ENCODE measurements around the gene KHDC1L.
"Not testable (repeated sequence)": the region's sequence is repeated elsewhere in the genome, so short reads cannot be mapped to it uniquely, and the experiment has no call there.

The KHDC1L gene

DNA sequence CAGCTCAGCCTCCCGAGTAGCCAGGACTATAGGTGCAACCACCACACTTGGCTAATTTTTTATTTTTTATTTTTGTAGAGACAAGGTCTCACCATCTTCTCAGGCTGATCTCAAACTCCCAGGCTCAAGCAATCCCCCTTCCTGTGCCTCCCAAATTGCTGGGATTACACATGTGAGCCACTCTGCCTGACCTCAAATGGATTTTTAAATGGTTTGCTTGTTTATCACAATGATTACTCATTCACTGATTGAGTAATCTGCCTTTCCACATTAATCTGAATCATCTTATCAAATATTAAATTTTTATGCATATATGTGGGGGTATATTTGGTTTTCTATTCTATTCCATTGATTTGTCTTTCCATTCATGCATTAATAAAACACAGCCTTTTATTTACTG, 9.4 kb upstream of the KHDC1L start:
- no peak for TF ChIP-seq POLR2A (IDR thresholded peaks at IDR 0.05; ENCODE audit: low read depth, low read length)
- FAIRE-seq (peak; percentile 89), DNase-seq (ENCODE audit: insufficient read length, low spot score) (no peak)

GRCh38 chr6:73233971-73234370, 8.7 kb upstream of the KHDC1L start:
- not testable (repeated sequence) for DNase-seq (ENCODE audit: insufficient read length, low spot score)
- FAIRE-seq, result peak; percentile 87

DNA sequence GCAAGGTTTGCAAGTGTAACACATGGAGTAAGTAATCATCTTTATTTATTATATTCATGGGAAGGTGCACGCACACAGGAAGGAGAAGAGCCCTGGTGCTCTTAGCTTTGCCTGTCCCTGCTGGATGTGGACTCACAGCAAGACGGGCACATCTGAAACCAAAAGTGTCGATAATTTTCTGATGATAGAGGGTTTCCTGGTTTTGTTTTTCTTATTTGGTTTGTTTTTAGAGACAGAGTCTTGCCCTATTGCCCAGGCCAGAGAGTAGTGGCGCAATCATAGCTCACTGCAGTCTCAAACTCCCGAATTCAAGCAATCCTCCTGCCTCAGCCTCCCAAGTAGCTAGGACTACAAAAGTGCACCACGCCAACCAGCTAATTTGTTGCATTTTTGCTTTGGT, 7.8 kb upstream of the KHDC1L start:
- no peak for FAIRE-seq
- no peak for DNase-seq (ENCODE audit: insufficient read length, low spot score)
- no peak for TF ChIP-seq POLR2A (IDR thresholded peaks at IDR 0.05; ENCODE audit: low read depth, low read length)

GRCh38 chr6:73231986-73232391, 6.7 kb upstream of the KHDC1L start:
- TF ChIP-seq POLR2A (IDR thresholded peaks at IDR 0.05; ENCODE audit: low read depth, low read length), result no peak
- DNase-seq (ENCODE audit: insufficient read length, low spot score), result no peak

DNA sequence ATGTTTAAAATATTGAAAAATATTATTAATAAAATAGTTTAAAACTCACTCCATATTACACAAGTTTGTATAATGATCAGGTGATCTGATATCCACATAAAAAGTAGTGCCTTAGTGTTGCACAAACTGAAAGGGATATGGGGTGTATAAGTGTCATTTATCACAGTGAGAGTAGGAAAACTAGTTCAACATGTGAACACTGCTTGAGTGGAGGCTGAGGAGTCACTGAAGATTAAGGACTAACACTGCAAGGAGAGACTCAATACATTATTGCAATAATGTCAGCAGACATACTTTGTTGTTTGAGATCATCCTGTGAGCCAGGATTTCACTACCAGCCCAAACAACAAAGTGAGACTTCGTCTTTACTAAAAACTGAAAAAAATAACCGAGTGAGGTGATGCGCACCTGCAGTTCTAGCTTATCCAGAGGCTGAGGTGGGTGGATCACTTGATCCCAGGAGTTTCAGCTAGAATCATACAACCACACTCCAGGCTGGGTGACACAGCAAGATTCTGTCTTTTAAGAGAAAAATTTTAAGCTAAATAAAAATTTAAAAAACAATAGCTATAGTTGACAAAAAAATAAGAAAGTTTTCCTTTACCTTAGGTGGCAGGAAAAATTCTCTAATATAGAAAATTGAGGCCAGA, 2.4 kb upstream of the KHDC1L start:
- FAIRE-seq (no peak), DNase-seq (ENCODE audit: insufficient read length, low spot score) (no peak)
- TF ChIP-seq POLR2A (IDR thresholded peaks at IDR 0.05; ENCODE audit: low read depth, low read length), result no peak

More at GRCh38 chr6:73231986-73232391, 6.7 kb upstream of the KHDC1L start:
- no peak for FAIRE-seq

DNA sequence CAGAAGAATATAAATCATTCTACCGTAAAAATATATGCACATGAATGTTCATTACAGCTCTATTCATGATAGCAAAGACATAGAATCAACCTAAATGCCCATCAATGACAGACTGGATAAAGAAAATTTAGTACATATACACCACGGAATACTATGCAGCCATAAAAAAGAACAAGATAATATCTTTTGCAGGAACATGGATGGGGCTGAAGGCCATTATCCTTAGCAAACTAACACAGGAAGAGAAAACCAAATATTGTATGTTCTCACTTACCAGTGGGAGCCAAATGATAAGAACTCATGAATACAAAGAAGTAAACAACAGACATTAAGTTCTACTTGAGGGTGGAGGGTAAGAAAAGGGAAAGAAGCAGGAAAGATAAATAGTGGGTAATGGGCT, 8.4 kb downstream of the KHDC1L start:
- no peak for TF ChIP-seq POLR2A (IDR thresholded peaks at IDR 0.05; ENCODE audit: low read depth, low read length)

DNA sequence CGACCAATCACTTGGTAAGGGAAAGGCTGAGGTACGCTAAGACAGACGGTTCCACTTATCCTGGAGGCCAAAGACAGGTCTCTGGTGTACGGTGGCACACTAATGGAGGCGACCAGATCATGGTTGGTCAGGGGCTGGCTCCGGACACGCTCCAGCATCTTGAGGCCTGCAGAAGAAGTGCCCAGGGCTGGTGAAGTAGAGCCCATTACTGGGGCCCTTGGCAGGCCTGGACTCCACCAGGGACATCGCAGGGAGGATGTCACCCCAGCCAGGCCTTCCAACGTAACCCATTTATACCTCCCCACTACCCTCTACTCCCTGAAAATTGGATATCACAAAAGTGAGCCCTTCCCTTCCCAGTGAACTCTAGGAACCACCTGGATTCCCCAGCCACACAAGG, 16.2 kb downstream of the KHDC1L start:
- no peak for DNase-seq (ENCODE audit: insufficient read length, low spot score)
- FAIRE-seq, result no peak
- no peak for TF ChIP-seq POLR2A (IDR thresholded peaks at IDR 0.05; ENCODE audit: low read depth, low read length)

More for the DNA sequence above, 8.4 kb downstream of the KHDC1L start:
- no peak for FAIRE-seq
- DNase-seq (ENCODE audit: insufficient read length, low spot score), result no peak

DNA sequence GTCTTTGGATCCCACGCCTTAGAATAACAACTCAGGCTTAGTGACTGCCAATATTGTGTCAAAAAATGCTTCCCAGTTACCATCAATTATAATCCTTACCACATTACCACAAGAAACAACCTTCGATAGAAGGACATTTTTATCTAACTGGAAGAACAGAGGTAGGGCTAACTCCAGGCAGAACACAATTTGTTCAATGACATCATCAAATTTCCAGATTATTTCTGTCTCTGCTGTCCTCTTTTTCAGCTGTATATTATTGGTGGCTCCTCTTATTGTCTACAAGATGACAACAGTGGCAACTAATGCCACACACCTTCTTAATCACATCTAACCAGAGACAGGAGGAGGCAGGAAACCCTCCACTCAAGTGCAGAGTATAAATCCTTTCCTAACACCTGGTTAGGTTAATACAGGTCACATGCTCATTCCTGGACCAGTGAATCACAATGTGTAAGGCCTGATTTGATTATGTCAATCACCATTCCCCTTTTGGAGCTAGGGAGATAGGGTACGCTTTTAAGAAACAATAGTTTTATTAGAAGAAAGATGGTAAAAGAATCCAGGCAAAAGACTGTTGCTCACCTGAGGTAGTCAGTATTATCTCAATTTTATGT, 18.0 kb downstream of the KHDC1L start:
- TF ChIP-seq POLR2A (IDR thresholded peaks at IDR 0.05; ENCODE audit: low read depth, low read length), result no peak
- DNase-seq (ENCODE audit: insufficient read length, low spot score), result no peak
- FAIRE-seq, result no peak

DNA sequence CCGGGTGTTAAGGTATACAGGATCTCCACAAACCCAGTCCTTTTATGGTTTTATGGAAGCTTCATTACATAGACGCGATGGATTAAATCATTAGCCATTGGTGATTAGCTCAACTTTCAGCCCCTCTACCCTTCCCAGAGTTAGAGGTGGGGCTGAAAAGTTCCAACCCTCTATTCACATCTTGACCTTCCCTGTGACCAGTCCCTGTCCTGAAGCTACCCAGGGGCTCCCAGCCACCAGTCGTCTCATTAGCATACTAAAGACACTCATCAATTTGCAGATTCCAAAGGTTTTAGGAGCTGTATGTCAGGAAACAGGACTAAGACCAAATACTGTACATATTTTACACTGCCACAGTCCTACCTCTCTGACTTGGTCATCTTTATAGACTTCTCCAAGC, 21.0 kb downstream of the KHDC1L start:
- no peak for TF ChIP-seq POLR2A (IDR thresholded peaks at IDR 0.05; ENCODE audit: low read depth, low read length)
- DNase-seq (ENCODE audit: insufficient read length, low spot score) (no peak), FAIRE-seq (no peak)

DNA sequence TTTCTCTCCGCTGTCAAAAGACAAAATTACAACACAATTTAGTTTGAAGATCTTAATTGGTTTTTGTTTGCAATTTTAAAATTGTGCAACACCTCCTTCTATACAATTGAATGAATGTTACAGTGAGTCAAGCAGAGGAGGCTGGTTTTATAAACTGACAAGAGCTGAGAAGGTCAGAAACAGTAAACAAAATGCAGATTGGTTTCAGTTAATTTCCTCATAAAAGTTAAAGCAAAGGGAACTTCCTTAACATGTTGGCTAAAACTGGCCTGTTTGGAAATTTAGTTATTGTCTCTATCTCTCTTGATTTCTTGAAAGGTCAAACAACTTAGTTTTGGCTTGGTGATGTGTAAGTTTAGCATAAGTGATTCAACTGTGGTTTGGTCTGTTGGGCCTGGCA, 22.2 kb downstream of the KHDC1L start:
- FAIRE-seq (peak; percentile 15), DNase-seq (ENCODE audit: insufficient read length, low spot score) (no peak)

DNA sequence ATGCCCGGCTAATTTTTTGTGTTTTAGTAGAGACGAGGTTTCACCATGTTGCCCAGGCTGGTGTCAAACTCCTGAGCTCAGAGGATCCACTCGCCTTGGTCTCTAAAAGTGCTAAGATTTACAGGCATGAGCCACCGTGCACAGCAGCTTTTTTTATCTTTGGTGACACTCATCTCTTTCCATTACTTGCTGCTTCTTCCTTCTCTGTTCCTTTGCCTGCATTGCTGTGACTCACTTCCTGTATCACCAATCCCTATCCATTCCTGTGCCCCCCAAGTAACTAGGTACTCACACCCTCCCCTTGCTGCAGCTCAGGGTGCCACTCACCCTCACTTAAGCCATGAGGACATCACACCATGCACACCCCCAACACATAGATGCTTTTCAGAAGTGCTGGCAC, 24.6 kb downstream of the KHDC1L start:
- peak; percentile 55 for FAIRE-seq
- peak; percentile 29 for DNase-seq (ENCODE audit: insufficient read length, low spot score)

More for the DNA sequence above, 22.2 kb downstream of the KHDC1L start:
- TF ChIP-seq POLR2A (IDR thresholded peaks at IDR 0.05; ENCODE audit: low read depth, low read length), result no peak

GRCh38 chr6:73200247-73200646, 25.0 kb downstream of the KHDC1L start:
- FAIRE-seq, result no peak
- no peak for DNase-seq (ENCODE audit: insufficient read length, low spot score)
- no peak for TF ChIP-seq POLR2A (IDR thresholded peaks at IDR 0.05; ENCODE audit: low read depth, low read length)

More for the DNA sequence above, 24.6 kb downstream of the KHDC1L start:
- no peak for TF ChIP-seq POLR2A (IDR thresholded peaks at IDR 0.05; ENCODE audit: low read depth, low read length)

DNA sequence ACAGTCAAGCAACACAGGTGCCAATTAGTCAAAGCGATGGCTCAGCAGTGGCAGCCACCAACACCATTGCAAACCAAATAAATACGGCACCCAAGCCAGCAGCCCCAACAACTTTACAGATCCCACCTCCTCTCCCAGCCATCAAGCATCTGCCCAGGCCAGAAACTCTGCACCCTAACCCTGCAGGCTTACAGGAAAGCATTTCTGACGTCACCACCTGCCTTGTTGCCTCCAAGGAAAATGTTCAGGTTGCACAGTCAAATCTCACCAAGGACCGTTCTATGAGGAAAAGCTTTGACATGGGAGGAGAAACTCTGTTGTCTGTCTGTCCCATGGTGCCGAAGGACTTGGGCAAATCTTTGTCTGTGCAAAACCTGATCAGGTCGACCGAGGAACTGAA, 30.6 kb downstream of the KHDC1L start:
- DNase-seq (ENCODE audit: insufficient read length, low spot score), result no peak
- TF ChIP-seq POLR2A (IDR thresholded peaks at IDR 0.05; ENCODE audit: low read depth, low read length), result no peak
- FAIRE-seq, result no peak

DNA sequence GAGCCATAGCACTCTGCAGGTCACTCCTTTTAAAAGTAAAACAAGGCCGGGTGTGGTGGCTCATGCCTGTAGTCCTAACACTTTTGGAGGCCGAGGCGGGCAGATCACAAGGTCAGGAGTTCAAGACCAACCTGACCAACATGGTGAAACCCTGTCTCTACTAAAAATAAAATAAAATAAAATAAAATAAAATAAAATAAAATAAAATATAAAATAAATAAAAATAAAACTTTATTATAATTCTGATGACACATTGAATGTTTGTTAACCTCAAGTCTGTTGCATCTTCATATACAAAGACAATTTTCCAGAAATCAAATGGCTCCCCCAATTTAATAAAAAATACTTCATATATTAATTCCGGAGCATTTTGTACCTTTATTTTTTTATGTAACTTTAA, 32.0 kb downstream of the KHDC1L start:
- not testable (repeated sequence) for DNase-seq (ENCODE audit: insufficient read length, low spot score); FAIRE-seq

GRCh38 chr6:73182021-73182607, 43.2 kb downstream of the KHDC1L start:
- DNase-seq (ENCODE audit: insufficient read length, low spot score), result no peak

More at GRCh38 chr6:73182021-73182607, 43.2 kb downstream of the KHDC1L start:
- no peak for FAIRE-seq
- no peak for TF ChIP-seq POLR2A (IDR thresholded peaks at IDR 0.05; ENCODE audit: low read depth, low read length)

Measured in H54 (cell line).